ENCODE data around the gene MRPS10.

The MRPS10 gene

GRCh38 chr6:42217519-42218367 lies at the start of gene MRPS10:
MRPS10 (minus strand) TSS chr6:42217861; CDS start chr6:42217849, 12 bp downstream.
- in situ Hi-C loops (cut with HindIII; ENCODE audit: low pct_ligation_motif_present, low pct_unique_long_range_greater_than_20kb, low sequenced_read_pairs), result no loop called here
- DNase-seq, result peak; percentile 94

GRCh38 chr6:42266538-42266937 lies 48.9 kb upstream of the MRPS10 start:
- DNase-seq, result no peak
- in situ Hi-C loops (cut with HindIII; ENCODE audit: low pct_ligation_motif_present, low pct_unique_long_range_greater_than_20kb, low sequenced_read_pairs), result no loop called here

GRCh38 chr6:42264852-42265390 lies 47.3 kb upstream of the MRPS10 start:
- in situ Hi-C loops (cut with HindIII; ENCODE audit: low pct_ligation_motif_present, low pct_unique_long_range_greater_than_20kb, low sequenced_read_pairs), result no loop called here
- DNase-seq, result no peak

GRCh38 chr6:42264162-42264851 lies 46.6 kb upstream of the MRPS10 start:
- in situ Hi-C loops (cut with HindIII; ENCODE audit: low pct_ligation_motif_present, low pct_unique_long_range_greater_than_20kb, low sequenced_read_pairs), result no loop called here

GRCh38 chr6:42263165-42263728 lies 45.6 kb upstream of the MRPS10 start:
- in situ Hi-C loops (cut with HindIII; ENCODE audit: low pct_ligation_motif_present, low pct_unique_long_range_greater_than_20kb, low sequenced_read_pairs), result no loop called here

More at GRCh38 chr6:42264162-42264851, 46.6 kb upstream of the MRPS10 start:
- no peak for DNase-seq

GRCh38 chr6:42260972-42261371 lies 43.3 kb upstream of the MRPS10 start:
- in situ Hi-C loops (cut with HindIII; ENCODE audit: low pct_ligation_motif_present, low pct_unique_long_range_greater_than_20kb, low sequenced_read_pairs), result no loop called here
- DNase-seq, result no peak

More at GRCh38 chr6:42263165-42263728, 45.6 kb upstream of the MRPS10 start:
- DNase-seq, result no peak

- DNase-seq, result no peak
- in situ Hi-C loops (cut with HindIII; ENCODE audit: low pct_ligation_motif_present, low pct_unique_long_range_greater_than_20kb, low sequenced_read_pairs), result no loop called here
Measured at GRCh38 chr6:42260396-42260888, 42.8 kb upstream of the MRPS10 start.

GRCh38 chr6:42259841-42260395 lies 42.3 kb upstream of the MRPS10 start:
- in situ Hi-C loops (cut with HindIII; ENCODE audit: low pct_ligation_motif_present, low pct_unique_long_range_greater_than_20kb, low sequenced_read_pairs), result no loop called here
- no peak for DNase-seq

- DNase-seq, result no peak
- in situ Hi-C loops (cut with HindIII; ENCODE audit: low pct_ligation_motif_present, low pct_unique_long_range_greater_than_20kb, low sequenced_read_pairs), result no loop called here
Measured at GRCh38 chr6:42259286-42259685, 41.6 kb upstream of the MRPS10 start.

GRCh38 chr6:42257614-42258013 lies 40.0 kb upstream of the MRPS10 start:
- in situ Hi-C loops (cut with HindIII; ENCODE audit: low pct_ligation_motif_present, low pct_unique_long_range_greater_than_20kb, low sequenced_read_pairs), result no loop called here
- no peak for DNase-seq

GRCh38 chr6:42257063-42257462 lies 39.4 kb upstream of the MRPS10 start:
- no peak for DNase-seq
- in situ Hi-C loops (cut with HindIII; ENCODE audit: low pct_ligation_motif_present, low pct_unique_long_range_greater_than_20kb, low sequenced_read_pairs), result no loop called here

GRCh38 chr6:42255050-42255449 lies 37.4 kb upstream of the MRPS10 start:
- in situ Hi-C loops (cut with HindIII; ENCODE audit: low pct_ligation_motif_present, low pct_unique_long_range_greater_than_20kb, low sequenced_read_pairs), result no loop called here
- no peak for DNase-seq

- no peak for DNase-seq
- in situ Hi-C loops (cut with HindIII; ENCODE audit: low pct_ligation_motif_present, low pct_unique_long_range_greater_than_20kb, low sequenced_read_pairs), result no loop called here
Measured at GRCh38 chr6:42254505-42254904, 36.8 kb upstream of the MRPS10 start.

GRCh38 chr6:42251911-42252637 lies 34.4 kb upstream of the MRPS10 start:
- in situ Hi-C loops (cut with HindIII; ENCODE audit: low pct_ligation_motif_present, low pct_unique_long_range_greater_than_20kb, low sequenced_read_pairs), result no loop called here
- DNase-seq, result no peak

GRCh38 chr6:42251500-42251899 lies 33.8 kb upstream of the MRPS10 start:
- no peak for DNase-seq
- in situ Hi-C loops (cut with HindIII; ENCODE audit: low pct_ligation_motif_present, low pct_unique_long_range_greater_than_20kb, low sequenced_read_pairs), result no loop called here

- in situ Hi-C loops (cut with HindIII; ENCODE audit: low pct_ligation_motif_present, low pct_unique_long_range_greater_than_20kb, low sequenced_read_pairs), result no loop called here
- no peak for DNase-seq
Measured at GRCh38 chr6:42250274-42250931, 32.7 kb upstream of the MRPS10 start.

GRCh38 chr6:42249279-42249678 lies 31.6 kb upstream of the MRPS10 start:
- DNase-seq, result no peak
- in situ Hi-C loops (cut with HindIII; ENCODE audit: low pct_ligation_motif_present, low pct_unique_long_range_greater_than_20kb, low sequenced_read_pairs), result no loop called here

GRCh38 chr6:42243046-42243445 lies 25.4 kb upstream of the MRPS10 start:
- in situ Hi-C loops (cut with HindIII; ENCODE audit: low pct_ligation_motif_present, low pct_unique_long_range_greater_than_20kb, low sequenced_read_pairs), result no loop called here
- no peak for DNase-seq
